Measurements from ENCODE around the gene LRP1B. TPM values are rescaled to one million over a fixed set of nuclear protein-coding genes. Genes with fewer than 3 reads are reported as not detected.

LRP1B gene
- polyA plus RNA-seq, 1 donor from 2014 or later: 12.7 TPM

DNA sequence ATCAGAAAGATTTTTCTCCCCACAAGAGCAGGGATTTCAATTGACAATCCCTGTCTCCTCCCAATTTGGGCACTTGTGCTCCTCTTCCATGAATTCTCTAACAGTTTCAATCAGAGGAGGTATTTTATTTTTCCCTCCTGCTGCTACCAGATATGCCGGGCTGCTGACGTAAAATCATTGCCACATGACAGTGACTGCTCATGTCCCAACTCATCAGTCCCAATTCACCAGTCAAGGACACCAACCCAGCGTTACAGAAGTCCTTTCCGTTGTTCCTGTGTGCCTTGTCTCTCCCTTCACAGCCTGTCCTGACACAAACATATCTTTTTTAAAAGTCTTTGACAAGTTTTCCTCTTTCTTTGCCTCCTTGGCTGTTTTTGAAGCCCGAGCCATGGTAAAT is 540.2 kb downstream of the LRP1B start:
- no peaks in the 10 kb centered on the region for H3K79me2 ChIP-seq (replicated peaks; ENCODE audit: insufficient read depth, low read length)
- H4K20me1 ChIP-seq (ENCODE audit: insufficient read depth): no peaks in the 10 kb centered on the region
- no peaks in the 10 kb centered on the region for H3K9me2 ChIP-seq (ENCODE audit: insufficient read depth, low read length)
- H3K36me3 ChIP-seq (ENCODE audit: insufficient read depth, low read length): no peaks in the 10 kb centered on the region
- H3K27ac ChIP-seq (ENCODE audit: low read length): no peak overlapping the region
- H3K4me3 ChIP-seq (ENCODE audit: low read length): no peak overlapping the region
- H3K9me3 ChIP-seq (ENCODE audit: low read length): no peaks in the 10 kb centered on the region
- no peaks in the 10 kb centered on the region for H3K27me3 ChIP-seq (ENCODE audit: insufficient read depth, low read depth, low read length)
- H3K4me2 ChIP-seq (ENCODE audit: low read length): no peak overlapping the region
- no peaks in the 10 kb centered on the region for H3F3A ChIP-seq (ENCODE audit: insufficient read depth, low read length, poor library complexity, severe bottlenecking)
- no peak for TF ChIP-seq POLR2AphosphoS5 (IDR thresholded peaks at IDR 0.05)
- TF ChIP-seq MXI1 (conservative IDR thresholded peaks at IDR 0.05; ENCODE audit: poor library complexity, severe bottlenecking): no peak
- TF ChIP-seq EP300 (conservative IDR thresholded peaks at IDR 0.05; ENCODE audit: poor library complexity, severe bottlenecking): no peak
- TF ChIP-seq, protein P1, sequence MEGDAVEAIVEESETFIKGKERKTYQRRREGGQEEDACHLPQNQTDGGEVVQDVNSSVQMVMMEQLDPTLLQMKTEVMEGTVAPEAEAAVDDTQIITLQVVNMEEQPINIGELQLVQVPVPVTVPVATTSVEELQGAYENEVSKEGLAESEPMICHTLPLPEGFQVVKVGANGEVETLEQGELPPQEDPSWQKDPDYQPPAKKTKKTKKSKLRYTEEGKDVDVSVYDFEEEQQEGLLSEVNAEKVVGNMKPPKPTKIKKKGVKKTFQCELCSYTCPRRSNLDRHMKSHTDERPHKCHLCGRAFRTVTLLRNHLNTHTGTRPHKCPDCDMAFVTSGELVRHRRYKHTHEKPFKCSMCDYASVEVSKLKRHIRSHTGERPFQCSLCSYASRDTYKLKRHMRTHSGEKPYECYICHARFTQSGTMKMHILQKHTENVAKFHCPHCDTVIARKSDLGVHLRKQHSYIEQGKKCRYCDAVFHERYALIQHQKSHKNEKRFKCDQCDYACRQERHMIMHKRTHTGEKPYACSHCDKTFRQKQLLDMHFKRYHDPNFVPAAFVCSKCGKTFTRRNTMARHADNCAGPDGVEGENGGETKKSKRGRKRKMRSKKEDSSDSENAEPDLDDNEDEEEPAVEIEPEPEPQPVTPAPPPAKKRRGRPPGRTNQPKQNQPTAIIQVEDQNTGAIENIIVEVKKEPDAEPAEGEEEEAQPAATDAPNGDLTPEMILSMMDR (IDR thresholded peaks at IDR 0.05; ENCODE audit: poor library complexity, severe bottlenecking): no peak
- TF ChIP-seq EZH2 (IDR thresholded peaks at IDR 0.05; ENCODE audit: borderline replicate concordance, insufficient read depth, low read length, poor library complexity, severe bottlenecking): no peak
- no peak for TF ChIP-seq RAD21 (conservative IDR thresholded peaks at IDR 0.05)
- no peak for TF ChIP-seq TAF1 (IDR thresholded peaks at IDR 0.05; ENCODE audit: low read depth)
- no peak for TF ChIP-seq SMC3 (conservative IDR thresholded peaks at IDR 0.05; ENCODE audit: poor library complexity)
- TF ChIP-seq, protein P2, sequence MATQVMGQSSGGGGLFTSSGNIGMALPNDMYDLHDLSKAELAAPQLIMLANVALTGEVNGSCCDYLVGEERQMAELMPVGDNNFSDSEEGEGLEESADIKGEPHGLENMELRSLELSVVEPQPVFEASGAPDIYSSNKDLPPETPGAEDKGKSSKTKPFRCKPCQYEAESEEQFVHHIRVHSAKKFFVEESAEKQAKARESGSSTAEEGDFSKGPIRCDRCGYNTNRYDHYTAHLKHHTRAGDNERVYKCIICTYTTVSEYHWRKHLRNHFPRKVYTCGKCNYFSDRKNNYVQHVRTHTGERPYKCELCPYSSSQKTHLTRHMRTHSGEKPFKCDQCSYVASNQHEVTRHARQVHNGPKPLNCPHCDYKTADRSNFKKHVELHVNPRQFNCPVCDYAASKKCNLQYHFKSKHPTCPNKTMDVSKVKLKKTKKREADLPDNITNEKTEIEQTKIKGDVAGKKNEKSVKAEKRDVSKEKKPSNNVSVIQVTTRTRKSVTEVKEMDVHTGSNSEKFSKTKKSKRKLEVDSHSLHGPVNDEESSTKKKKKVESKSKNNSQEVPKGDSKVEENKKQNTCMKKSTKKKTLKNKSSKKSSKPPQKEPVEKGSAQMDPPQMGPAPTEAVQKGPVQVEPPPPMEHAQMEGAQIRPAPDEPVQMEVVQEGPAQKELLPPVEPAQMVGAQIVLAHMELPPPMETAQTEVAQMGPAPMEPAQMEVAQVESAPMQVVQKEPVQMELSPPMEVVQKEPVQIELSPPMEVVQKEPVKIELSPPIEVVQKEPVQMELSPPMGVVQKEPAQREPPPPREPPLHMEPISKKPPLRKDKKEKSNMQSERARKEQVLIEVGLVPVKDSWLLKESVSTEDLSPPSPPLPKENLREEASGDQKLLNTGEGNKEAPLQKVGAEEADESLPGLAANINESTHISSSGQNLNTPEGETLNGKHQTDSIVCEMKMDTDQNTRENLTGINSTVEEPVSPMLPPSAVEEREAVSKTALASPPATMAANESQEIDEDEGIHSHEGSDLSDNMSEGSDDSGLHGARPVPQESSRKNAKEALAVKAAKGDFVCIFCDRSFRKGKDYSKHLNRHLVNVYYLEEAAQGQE (IDR thresholded peaks at IDR 0.05; ENCODE audit: borderline replicate concordance): no peak
- H2AFZ ChIP-seq (ENCODE audit: low read depth, low read length): no peak overlapping the region
- H3K9ac ChIP-seq (ENCODE audit: low read length): no peak overlapping the region

DNA sequence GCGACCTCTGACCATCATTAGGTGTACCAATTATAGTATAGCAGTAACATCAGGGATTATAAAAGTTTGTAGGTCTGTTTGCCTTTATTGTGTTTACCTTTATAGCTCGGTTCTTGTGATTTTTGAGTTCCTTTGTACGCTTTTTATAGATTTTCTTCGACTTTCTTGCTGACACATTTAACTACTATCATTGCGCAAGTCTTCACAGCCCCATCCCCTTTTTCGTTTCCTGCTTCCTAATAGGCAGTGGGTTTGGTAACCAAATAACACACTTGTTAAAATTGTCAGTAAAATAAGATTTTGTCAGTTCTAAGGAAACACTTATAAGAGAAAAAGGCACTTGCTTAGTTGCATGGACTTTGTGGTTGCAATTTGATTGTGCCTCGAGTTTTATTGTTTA is 541.5 kb downstream of the LRP1B start:
- Histone ChIP-seq H3K9me3 (ENCODE audit: low read length) (no peaks in the 10 kb centered on the region), H3K4me2 (ENCODE audit: low read length) (no peak overlapping the region), H3K27me3 (ENCODE audit: insufficient read depth, low read depth, low read length) (no peaks in the 10 kb centered on the region), H4K20me1 (ENCODE audit: insufficient read depth) (no peaks in the 10 kb centered on the region), H3K9me2 (ENCODE audit: insufficient read depth, low read length) (no peaks in the 10 kb centered on the region), H3K36me3 (ENCODE audit: insufficient read depth, low read length) (no peaks in the 10 kb centered on the region), H2AFZ (ENCODE audit: low read depth, low read length) (no peak overlapping the region), H3K79me2 (replicated peaks; ENCODE audit: insufficient read depth, low read length) (no peaks in the 10 kb centered on the region), H3K27ac (ENCODE audit: low read length) (no peak overlapping the region), H3K9ac (ENCODE audit: low read length) (no peak overlapping the region), H3K4me3 (ENCODE audit: low read length) (no peak overlapping the region), H3F3A (ENCODE audit: insufficient read depth, low read length, poor library complexity, severe bottlenecking) (no peaks in the 10 kb centered on the region)
- no peak for TF ChIP-seq RAD21 (conservative IDR thresholded peaks at IDR 0.05)
- no peak for TF ChIP-seq POLR2AphosphoS5 (IDR thresholded peaks at IDR 0.05)
- TF ChIP-seq TAF1 (IDR thresholded peaks at IDR 0.05; ENCODE audit: low read depth): no peak
- no peak for TF ChIP-seq EP300 (conservative IDR thresholded peaks at IDR 0.05; ENCODE audit: poor library complexity, severe bottlenecking)
- TF ChIP-seq, protein P1 (IDR thresholded peaks at IDR 0.05; ENCODE audit: poor library complexity, severe bottlenecking): no peak
- TF ChIP-seq, protein P2 (IDR thresholded peaks at IDR 0.05; ENCODE audit: borderline replicate concordance): no peak
- no peak for TF ChIP-seq MXI1 (conservative IDR thresholded peaks at IDR 0.05; ENCODE audit: poor library complexity, severe bottlenecking)
- no peak for TF ChIP-seq EZH2 (IDR thresholded peaks at IDR 0.05; ENCODE audit: borderline replicate concordance, insufficient read depth, low read length, poor library complexity, severe bottlenecking)
- no peak for TF ChIP-seq SMC3 (conservative IDR thresholded peaks at IDR 0.05; ENCODE audit: poor library complexity)

Data from neural cell (in vitro differentiated cells).